ENCODE data around the gene NCBP2.

Gene NCBP2

GRCh38 chr3:196942226-196942914 is at the start of gene NCBP2:
TSS of gene NCBP2 (minus strand) at chr3:196942528. CDS start at chr3:196942503, 25 bp downstream.
- DNase-seq (ENCODE audit: extremely low read depth in 1 of 2, low read depth in 1 of 2) = peak; percentile 99 to 100

DNA sequence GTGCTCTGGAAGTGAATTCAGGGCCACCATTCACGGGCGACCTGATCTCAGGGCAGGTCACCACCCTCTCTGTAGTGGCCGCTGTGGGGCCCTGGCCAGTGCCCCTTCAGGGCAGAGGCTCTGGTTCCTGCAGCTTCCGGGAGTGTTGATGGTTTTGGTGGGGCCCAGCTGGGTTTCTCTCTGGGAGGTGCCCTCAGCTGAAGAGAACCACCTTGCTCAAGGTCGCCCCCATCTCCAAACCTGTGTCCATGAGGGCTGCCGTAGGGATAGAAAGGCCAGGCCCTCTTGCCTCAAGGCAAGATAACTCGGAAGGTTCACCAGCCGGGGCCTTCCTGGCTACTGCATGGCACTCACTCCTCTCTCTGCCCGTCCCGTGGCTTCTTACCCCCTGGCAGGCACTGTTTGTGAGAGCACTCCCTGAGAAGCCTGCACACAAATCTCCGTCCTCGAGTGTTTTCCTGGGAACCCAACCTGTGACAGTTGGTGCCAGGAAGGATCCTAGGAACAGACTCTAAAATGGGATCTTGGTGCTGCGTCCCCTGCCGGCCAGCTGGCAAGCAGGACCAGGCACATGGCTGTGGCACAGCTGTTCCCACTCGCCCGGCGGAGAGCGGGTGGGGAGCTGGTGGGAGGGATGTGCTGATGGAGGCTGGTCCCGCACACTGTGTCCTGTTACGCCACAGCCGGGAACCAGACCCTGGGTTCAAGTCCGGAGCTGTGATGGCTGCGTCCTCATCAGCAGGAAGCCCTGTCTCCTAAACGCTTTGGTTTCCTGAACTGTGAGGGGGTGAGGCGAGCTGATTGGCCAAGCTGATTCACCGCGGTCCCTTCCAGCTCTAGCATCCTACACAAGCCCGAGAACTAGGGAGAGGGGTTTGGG is 49.5 kb upstream of the NCBP2 start:
- DNase-seq (ENCODE audit: extremely low read depth in 1 of 2, low read depth in 1 of 2) = no peak

- no peak for DNase-seq (ENCODE audit: extremely low read depth in 1 of 2, low read depth in 1 of 2)
These were observed 48.3 kb upstream of the NCBP2 start for GRCh38 chr3:196990601-196991007.

DNA sequence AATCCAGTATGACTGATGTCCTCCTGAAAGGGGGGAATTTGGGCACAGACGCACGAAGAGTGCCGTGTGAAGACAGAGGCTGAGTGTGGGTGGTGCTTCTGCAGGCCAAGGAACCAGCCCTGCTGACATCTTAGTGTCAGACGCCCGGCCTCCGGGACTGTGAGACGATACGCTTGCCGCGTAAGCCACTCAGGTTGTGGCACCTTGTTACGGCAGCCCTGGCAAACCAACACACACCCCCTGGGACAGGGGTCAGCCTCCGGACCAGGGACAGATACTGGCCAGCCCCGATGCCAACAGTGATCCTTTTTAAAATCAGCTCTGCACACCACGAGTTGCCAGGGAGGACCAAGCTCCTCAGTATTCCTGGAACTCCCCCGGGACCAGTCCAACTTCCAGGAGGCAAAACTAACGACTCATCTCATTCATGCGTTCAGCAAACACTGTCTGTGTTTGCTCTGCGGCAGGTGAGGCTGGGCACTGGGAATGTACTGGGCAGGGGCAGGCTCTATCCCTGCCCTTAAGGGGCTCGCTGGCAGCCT is 47.5 kb upstream of the NCBP2 start:
- DNase-seq (ENCODE audit: extremely low read depth in 1 of 2, low read depth in 1 of 2) = no peak

DNA sequence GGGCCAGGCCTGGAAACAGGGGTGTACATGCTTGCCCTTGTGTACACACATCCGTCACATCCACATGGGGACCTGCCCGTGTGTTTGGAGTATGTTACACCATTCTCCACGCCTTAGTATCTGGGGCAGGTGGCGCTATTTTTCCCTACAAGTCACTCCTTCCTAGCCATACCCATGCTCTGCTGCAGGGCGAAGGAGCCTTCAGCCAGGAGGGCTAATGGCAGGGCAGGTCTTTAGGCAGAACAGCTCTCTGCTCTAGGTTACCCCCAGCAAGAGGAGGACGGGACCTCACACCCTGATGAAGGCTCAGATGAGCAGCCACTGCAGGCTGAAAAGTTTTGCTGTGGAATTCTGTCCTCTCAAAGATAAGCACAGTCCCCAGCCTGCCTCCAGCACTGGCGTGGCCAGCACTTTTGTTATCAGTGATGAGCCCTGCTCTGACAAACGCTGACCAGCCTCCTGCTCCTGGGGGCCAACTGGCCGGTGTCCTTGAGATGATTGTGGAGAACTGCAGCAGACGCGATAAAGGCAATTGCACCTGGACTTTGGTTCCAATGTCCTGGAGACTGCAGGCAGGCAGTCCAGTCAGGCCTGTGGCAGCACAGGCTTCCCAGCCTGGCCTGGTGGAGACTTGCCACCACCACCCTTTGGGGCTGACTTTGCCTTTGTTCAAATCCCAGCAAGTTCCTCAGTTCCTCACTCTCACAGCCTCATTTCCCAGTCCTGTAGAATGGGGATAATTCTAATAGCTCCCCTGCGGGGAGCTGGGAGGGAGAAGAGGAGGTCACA is 46.1 kb upstream of the NCBP2 start:
- no peak for DNase-seq (ENCODE audit: extremely low read depth in 1 of 2, low read depth in 1 of 2)

DNA sequence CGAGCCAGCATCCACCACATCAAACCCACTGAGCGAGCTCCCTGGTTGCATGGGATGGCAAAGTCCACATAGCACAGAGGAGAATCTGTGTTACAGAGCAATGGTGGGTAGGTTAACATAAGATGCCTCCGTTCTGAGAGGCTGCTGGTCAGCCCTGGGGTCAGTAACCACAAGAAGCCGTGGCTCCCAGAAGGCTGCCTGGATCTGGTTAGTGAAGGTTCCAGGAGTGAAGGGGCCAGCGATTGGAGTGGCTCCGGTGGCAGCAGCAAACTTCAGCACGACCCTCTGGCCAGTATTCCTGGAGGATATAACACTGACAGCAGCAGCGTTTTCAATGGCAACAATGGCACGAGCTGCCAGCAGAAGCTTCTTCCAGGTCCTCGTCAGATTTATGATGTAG is 44.7 kb upstream of the NCBP2 start:
- no peak for DNase-seq (ENCODE audit: extremely low read depth in 1 of 2, low read depth in 1 of 2)

DNA sequence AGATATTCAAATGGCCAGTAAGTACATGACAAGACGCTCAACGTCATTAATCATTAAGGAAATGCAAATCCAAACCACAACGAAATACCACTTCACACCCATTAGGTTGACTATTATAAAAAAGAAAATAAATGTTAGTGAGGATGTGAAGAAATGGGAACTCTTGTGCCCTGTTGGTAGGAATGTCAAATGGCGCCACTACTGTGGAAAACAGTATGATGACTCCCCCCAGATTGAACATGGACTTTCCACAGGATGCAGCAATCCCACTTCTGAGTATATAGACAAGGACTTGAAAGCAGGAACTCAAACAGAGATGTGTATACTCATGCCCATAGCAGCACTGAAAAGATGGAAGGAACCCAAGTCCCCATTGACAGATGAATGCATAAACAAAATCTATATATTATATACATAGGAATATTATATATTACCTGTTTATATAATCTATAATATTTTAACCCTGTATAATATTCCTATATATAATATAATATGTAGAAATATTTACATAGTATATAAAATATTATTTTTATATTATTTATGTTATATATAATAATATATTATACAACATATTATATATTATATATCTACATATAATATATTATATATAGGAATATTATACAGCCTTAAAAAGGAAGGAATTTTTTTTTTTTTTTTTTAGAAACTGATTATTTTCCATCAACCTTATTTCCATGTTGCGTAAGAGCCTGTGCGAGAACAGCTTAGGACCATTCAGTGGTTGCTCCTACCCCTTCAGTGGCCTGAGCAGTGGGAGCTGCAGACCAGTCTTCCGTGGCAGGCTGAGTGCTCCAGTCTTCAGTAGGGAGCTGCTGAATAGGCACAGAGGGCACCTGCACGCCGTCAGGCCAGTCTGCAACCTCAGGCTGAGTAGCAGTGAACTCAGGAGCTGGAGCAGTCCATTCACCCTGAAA is 43.9 kb upstream of the NCBP2 start:
- DNase-seq (ENCODE audit: extremely low read depth in 1 of 2, low read depth in 1 of 2) = no peak

DNA sequence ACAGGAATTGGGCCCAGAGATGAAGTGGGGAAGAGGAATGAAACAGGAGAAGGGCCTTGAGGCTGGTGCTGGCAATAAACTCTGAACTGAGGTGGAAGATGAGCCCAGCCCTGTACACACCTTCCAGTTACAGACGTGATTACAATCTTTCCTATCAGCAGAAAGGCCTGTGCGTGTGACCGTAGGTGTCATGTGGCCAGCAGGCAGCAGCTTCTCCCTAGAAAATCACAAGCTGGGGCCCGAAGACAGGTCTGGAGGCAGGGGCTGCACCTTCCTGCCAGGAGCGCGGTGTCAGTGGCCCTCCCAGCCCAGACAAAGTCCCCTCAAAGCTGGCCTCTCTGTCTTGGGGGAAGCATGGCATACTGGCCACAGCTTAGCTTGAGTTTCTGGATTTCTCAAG is 43.0 kb upstream of the NCBP2 start:
- no peak for DNase-seq (ENCODE audit: extremely low read depth in 1 of 2, low read depth in 1 of 2)

DNA sequence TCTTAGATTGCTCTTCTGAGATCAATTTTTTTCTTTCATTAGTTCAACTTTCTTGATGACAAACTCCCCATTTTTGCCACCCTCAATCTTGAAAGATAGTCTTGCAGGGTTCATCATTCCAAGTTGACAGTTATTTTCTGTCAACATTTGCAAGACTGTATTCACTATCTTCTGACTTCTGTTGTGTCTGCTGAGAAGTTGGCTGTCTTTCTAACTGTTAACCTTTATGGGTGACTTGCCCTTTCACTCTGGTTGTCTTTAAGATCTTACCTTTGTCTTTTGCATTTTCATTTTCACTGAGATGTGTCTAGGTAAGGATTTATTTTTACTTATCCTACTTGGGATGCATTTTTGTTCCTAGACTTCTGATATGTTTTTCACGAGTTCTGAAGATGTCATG is 40.9 kb upstream of the NCBP2 start:
- no peak for DNase-seq (ENCODE audit: extremely low read depth in 1 of 2, low read depth in 1 of 2)

- DNase-seq (ENCODE audit: extremely low read depth in 1 of 2, low read depth in 1 of 2) = no peak
These were observed 39.3 kb upstream of the NCBP2 start for GRCh38 chr3:196981657-196982056.

DNA sequence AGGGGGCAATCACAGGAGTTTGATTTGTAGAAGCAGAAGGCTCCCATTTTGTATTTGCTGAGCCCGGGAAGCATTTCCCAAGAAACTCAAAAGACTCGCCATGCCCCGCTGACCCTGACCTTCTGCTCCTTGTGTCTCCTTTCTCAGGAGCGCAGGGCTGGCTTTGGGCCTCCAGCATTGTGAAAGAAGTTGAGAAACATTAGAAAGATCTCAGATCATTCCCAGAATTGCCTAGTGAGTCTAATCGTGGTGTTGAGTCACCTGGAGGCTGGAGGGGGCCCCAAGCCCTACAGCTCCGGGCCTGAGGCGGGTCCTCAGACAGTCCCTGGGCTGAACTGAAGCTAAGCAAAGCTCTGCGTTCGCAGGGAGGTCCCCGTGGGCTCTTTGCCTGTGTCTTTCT is 37.2 kb upstream of the NCBP2 start:
- DNase-seq (ENCODE audit: extremely low read depth in 1 of 2, low read depth in 1 of 2) = no peak

GRCh38 chr3:196976941-196977340 is 34.6 kb upstream of the NCBP2 start:
- no peak for DNase-seq (ENCODE audit: extremely low read depth in 1 of 2, low read depth in 1 of 2)

DNA sequence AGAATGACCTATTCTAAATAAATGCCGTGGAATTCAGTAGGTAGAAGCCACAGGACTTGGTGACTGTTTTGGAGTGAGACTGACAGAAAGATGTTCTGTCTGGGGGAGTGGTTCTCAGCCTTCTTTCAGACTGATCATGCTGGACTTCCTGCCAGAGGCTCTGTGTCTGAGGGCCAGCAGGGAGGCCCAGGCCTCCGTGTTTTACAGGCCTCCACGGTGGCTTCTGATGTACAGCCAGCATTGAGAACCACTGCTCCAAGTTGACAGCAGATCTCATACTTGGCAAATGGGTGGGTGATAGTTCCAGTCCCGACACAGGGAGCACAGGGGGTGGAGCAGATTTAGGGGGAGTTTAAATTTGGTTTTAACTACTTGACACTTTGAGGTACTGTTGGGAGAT is 33.0 kb upstream of the NCBP2 start:
- no peak for DNase-seq (ENCODE audit: extremely low read depth in 1 of 2, low read depth in 1 of 2)

DNA sequence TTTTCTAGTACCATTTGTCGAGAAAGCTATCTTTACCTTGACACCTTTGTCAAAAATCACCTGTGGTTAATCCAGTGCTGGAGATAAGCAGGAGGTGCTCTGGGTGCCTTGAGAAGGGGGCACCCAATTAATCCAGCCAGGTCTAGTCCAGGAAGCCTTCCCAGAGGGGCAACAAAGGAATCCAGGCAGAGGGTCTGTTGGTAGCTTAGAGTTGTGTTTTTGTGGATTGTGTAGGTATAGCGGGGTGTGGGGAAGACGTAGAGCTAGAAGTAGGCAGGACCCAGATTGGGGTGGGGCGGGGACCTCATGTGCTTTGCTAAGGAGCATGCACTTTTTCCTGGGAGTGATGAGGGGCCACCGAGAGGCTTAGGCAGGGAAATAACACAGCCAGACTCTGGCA is 32.3 kb upstream of the NCBP2 start:
- no peak for DNase-seq (ENCODE audit: extremely low read depth in 1 of 2, low read depth in 1 of 2)

DNA sequence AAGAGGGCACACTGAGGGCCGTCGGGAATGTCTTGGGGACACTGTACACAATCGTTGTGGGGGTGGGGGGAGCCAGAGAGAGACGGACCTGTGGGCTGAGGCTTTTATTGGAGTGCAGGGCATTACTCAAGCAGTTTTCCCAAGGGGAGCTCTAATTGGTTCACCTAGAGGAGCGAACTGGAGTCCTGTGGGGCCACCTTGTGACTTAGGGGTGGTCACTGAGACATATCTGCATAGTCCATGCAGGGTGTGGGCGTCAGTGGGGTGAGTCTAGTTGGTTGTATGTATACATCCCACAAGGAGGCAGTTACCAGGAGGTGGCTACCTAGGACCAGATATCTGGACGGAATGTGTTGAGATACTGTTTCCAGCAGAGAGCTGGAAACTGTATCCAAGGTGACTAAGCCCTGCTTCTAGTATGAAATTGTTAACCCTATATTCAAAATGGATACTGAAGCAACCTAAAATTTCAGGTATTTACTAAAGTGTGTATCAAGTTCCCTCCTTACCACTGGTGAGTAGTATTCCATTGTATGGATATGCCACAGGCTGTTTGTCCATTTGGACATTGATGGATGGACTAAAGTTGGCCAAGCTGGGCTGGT is 28.9 kb upstream of the NCBP2 start:
- DNase-seq (ENCODE audit: extremely low read depth in 1 of 2, low read depth in 1 of 2) = no peak

GRCh38 chr3:196970547-196971093 is 28.3 kb upstream of the NCBP2 start:
- DNase-seq (ENCODE audit: extremely low read depth in 1 of 2, low read depth in 1 of 2) = no peak

DNA sequence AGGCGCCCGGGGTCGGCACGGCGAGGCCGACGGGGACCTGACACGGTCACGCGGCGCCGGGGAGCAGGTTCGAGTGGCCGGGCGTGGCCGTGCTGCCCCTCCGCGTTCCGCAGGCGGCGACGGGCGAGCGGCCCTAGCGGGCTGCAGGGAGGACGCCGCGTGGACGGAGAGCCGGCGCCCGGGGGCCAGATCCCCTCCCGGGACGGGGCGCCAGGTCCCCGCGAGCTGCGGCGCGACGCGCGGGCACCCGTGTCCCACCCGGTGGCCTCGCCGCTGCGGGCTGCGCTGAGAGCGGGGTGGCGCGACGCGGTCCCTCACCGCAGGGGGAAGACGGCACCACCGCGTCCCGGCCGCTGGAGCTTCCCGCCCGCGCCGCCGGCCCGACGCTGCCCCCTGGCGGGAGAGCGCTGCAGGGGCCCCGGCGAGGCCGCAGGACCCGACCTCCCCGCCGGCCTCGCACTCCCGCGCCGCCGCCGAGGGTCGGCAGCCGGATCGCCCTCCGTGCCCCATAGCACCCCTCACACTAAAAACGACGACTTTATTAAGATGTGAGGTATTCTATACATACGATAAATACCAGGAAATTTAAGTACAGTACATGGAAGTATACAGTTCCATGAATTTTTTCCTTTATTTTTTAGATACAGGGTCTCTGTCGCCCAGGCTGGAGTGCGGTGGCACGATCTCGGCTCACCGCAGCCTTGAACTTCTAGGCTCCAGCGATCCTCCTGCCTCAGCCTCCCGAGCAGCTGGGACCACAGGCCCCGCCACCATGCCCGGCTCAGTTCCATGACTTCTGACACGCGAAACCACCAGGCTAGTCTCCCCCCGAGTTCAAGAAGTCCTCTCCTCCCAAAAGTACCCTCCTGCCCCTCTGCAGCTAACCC is 27.6 kb upstream of the NCBP2 start:
- DNase-seq (ENCODE audit: extremely low read depth in 1 of 2, low read depth in 1 of 2) = peak in 1 of 2 donors; percentile 57

GRCh38 chr3:196969134-196969659 is 26.9 kb upstream of the NCBP2 start:
- peak in 1 of 2 donors; percentile 19 for DNase-seq (ENCODE audit: extremely low read depth in 1 of 2, low read depth in 1 of 2)
